Brain microvascular endothelial cell (primary cell): ENCODE data around the gene FXYD3.

Experiments
- DNase-seq: peaks from one replicate; pipeline ENCODE4 v3.0.0-alpha.2; 2020
- H3K27ac ChIP-seq: fragments of 250-450 bp; sonication (Bioruptor Pico); 2 replicates; pipeline ENCODE4 v1.5.1; 2020; ENCODE audit warnings: mild to moderate bottlenecking, moderate library complexity
- H3K27me3 ChIP-seq: fragments of 250-450 bp; sonication (Bioruptor Pico); replicated peaks from 2 replicates; pipeline ENCODE4 v1.5.1; 2020; ENCODE audit warnings: mild to moderate bottlenecking
- H3K36me3 ChIP-seq: fragments of 250-450 bp; sonication (Bioruptor Pico); replicated peaks from 2 replicates; pipeline ENCODE4 v1.5.1; 2020; ENCODE audit warnings: mild to moderate bottlenecking
- H3K4me3 ChIP-seq: 2 replicates; pipeline ENCODE4 v1.5.1; 2011; ENCODE audit warnings: low read depth, mild to moderate bottlenecking, control low read depth, low read length, moderate library complexity
- in situ Hi-C: cut with HindIII; loops from 2 replicates; pipeline ENCODE4 v1.10.0; 2017; ENCODE audit warnings: low sequenced_read_pairs, low pct_ligation_motif_present
- TF ChIP-seq, protein P1 (sequence below): IDR thresholded peaks from 2 replicates; pipeline ENCODE4 v1.5.1; 2011; ENCODE audit warnings: low read depth, mild to moderate bottlenecking, moderate library complexity, low read length, control low read depth, inconsistent platforms; ENCODE audit errors: missing control alignments

FXYD3 gene

DNA sequence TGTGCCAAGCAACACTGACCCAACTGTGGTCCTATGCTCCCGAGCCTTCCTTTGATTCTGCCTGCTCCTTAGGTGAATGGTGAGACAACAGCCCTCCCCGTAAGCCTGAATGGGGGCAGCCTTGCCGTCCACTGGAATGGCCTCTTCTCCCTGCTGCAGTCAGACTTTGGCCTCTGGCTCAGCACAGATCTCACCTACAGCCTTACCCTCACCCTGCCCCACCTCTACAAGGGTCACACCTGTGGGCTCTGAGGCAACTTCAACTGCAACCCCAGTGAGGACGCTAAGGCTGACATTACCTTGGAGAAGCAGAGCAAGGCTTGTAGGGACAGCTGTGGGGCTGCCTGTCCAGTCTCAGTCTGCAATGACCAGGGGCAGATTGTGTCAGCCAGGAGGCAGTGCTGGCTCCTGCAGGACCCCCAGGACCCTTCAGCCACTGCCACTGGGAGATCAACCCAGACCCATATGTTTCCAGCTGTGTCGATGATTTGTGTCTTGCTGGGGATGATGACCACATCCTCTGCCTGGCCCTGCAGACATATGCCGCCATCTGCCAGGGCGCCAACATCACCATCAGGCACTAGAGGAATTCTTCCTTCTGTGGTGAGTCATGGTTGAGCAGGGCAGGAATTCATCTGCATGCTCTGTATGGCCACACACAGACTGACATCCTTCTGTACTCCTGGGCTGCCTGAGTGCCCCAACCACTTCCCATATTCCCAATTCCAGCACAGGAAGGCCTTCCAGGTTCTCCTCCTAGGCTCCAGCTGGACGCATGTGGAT lies 27.3 kb upstream of the FXYD3 start:
- TF ChIP-seq, protein P1, sequence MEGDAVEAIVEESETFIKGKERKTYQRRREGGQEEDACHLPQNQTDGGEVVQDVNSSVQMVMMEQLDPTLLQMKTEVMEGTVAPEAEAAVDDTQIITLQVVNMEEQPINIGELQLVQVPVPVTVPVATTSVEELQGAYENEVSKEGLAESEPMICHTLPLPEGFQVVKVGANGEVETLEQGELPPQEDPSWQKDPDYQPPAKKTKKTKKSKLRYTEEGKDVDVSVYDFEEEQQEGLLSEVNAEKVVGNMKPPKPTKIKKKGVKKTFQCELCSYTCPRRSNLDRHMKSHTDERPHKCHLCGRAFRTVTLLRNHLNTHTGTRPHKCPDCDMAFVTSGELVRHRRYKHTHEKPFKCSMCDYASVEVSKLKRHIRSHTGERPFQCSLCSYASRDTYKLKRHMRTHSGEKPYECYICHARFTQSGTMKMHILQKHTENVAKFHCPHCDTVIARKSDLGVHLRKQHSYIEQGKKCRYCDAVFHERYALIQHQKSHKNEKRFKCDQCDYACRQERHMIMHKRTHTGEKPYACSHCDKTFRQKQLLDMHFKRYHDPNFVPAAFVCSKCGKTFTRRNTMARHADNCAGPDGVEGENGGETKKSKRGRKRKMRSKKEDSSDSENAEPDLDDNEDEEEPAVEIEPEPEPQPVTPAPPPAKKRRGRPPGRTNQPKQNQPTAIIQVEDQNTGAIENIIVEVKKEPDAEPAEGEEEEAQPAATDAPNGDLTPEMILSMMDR = peak; percentile 28
- H3K27me3 ChIP-seq = no peaks in the 10 kb centered on the region
- H3K36me3 ChIP-seq = no peaks in the 10 kb centered on the region
- H3K27ac ChIP-seq = no peak overlapping the region
- peak; percentile 69 for DNase-seq
- in situ Hi-C loops = no loop called here
- H3K4me3 ChIP-seq = no peak overlapping the region

DNA sequence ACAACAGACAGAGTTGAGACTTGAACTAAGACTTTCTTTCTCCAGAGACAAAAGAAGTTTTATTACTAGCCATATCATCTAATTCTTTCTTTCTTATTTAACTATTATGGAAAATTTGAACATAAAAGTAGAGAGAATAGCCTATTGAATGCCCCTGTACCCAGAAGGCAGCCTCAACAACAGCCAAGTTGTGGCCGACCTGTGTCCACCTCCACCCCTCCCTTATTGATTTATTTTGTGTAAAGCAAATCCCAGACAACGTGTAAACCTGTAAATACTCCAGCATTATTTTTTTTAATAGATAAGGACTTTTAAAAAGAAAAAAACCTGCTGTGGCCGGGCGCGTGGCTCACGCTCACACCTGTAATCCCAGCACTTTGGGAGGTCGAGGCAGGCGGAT lies 26.1 kb upstream of the FXYD3 start:
- no peak for DNase-seq
- TF ChIP-seq, protein P1 = no peak
- Histone ChIP-seq H3K4me3 (no peak overlapping the region), H3K27ac (no peak overlapping the region), H3K27me3 (no peaks in the 10 kb centered on the region), H3K36me3 (no peaks in the 10 kb centered on the region)
- in situ Hi-C loops = no loop called here

- Histone ChIP-seq H3K36me3 (no peaks in the 10 kb centered on the region), H3K27me3 (no peaks in the 10 kb centered on the region), H3K4me3 (no peak overlapping the region), H3K27ac (no peak overlapping the region)
- in situ Hi-C loops = no loop called here
- no peak for DNase-seq
- TF ChIP-seq, protein P1 = no peak
These were observed 25.5 kb upstream of the FXYD3 start for GRCh38 chr19:35090160-35090505.

DNA sequence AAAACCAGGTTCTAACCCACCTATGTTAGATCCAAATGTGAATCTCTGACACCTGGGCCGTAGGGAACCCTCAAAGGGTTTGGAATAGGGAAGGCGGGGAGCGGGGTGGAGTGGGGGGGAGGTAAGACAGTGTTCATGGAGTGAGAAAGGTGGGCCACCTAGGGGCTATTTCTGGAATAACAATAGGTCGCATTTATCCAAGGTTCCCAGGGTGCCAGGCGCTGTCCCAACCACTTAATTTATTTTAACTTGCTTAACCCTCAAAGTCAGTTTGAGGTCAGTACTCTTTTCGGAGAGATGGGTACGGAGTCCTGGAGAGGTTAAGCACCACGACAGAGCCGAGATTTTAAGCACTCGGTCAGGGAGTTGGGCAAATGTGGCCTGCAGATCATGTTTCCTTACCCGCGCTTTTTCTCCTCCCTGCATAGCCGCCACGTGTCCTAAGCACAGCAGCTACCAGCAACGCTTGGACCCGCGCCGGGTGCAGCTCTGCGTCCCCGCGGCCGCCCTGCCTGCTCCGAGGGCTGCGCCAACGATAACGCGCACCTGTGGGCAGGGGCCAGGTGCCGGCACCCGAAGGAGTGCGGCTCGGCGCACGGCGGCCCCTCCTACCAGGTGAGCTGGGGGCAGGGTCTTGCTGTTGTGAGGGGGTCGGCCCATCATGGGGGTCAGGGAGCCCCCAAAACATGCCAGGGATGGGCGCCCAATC lies 25.0 kb upstream of the FXYD3 start:
- Histone ChIP-seq H3K36me3 (no peaks in the 10 kb centered on the region), H3K27me3 (no peaks in the 10 kb centered on the region), H3K27ac (no peak overlapping the region), H3K4me3 (no peak overlapping the region)
- in situ Hi-C loops = no loop called here
- peak; percentile 49 for DNase-seq
- TF ChIP-seq, protein P1 = peak; percentile 71

DNA sequence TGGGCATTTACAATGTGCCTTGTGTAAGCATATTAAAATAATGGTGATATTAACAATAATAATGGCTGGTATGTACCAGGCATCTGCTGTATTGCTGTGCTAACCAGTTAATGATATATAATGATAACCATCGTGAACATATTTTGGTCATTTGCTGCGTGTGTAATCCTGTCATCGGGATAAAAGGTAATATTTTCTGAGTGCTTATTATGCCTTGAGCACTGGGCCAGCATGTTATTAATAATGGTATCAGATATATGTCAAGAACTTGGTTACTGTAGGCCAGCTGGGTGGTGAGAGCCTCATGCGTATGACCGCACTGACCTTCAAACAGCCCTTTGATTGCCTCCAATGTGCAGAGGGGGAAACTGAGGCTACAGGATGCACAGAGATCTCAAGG lies 22.2 kb upstream of the FXYD3 start:
- in situ Hi-C loops = no loop called here

More for the DNA sequence above, 22.2 kb upstream of the FXYD3 start:
- H3K27ac ChIP-seq = no peak overlapping the region
- H3K36me3 ChIP-seq = no peaks in the 10 kb centered on the region
- no peaks in the 10 kb centered on the region for H3K27me3 ChIP-seq
- no peak overlapping the region for H3K4me3 ChIP-seq
- no peak for DNase-seq
- TF ChIP-seq, protein P1 = no peak
